ENCODE data around the gene CDK18.

The CDK18 gene

GRCh38 chr1:205565799-205566198 lies 61.3 kb downstream of the CDK18 start:
- Mint-ChIP-seq H3K27me3 (peaks cover 16% of the 10 kb centered on the region), H3K36me3 (peaks cover 2% of the 10 kb centered on the region), H3K4me1 (peaks cover 3% of the 10 kb centered on the region), H3K9me3 (peaks cover 10% of the 10 kb centered on the region), H3K27ac (no peak overlapping the region), H3K4me3 (no peak overlapping the region)
- DNase-seq (ENCODE audit: low spot score in 2 of 2) (no peak), ATAC-seq (ENCODE audit: low read depth) (no peak)

DNA sequence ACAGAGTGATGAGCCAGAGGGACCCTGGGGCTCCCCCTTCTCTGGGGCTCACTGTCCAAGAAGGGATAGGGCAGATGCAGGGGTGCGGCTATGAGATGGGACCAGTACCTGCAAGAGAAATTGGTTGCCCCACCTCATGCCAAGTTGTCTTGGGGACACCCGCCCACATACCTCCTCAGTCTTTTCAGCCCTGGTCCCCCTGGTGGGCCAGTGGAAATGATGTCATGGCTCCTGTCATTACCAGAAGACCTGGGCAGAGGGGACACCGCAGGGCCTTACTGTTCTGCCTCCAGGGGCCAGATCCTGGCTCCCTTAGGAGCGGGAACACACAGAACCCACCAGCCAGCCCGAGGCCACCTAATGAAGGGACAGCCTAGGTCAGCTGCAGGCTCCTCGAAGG lies 63.2 kb downstream of the CDK18 start:
- Mint-ChIP-seq H3K36me3 (no peaks in the 10 kb centered on the region), H3K27me3 (peaks cover 18% of the 10 kb centered on the region), H3K4me3 (no peak overlapping the region), H3K4me1 (peaks cover 3% of the 10 kb centered on the region), H3K27ac (no peak overlapping the region), H3K9me3 (no peaks in the 10 kb centered on the region)
- ATAC-seq (ENCODE audit: low read depth): no peak
- DNase-seq (ENCODE audit: low spot score in 2 of 2): no peak

DNA sequence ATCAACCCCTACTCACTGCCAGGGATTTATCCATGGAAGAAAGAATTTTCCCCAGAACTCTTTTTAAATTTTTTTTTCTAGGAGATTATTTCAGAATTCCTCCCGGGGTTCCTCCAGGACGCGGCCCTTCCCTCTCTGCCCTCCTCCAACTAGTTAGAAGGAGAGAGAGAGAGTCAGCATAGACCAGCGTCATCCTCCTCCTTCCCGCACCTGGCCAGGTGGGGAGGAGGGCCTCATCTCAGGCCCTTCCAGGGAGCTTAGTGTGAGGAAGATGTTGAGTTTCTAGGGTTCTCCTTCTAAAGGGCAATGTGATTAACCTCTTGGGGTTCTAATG lies 63.6 kb downstream of the CDK18 start:
- ATAC-seq (ENCODE audit: low read depth) (no peak), DNase-seq (ENCODE audit: low spot score in 2 of 2) (no peak)
- Mint-ChIP-seq H3K4me3 (peak overlapping the region; percentile 55), H3K9me3 (no peaks in the 10 kb centered on the region), H3K27me3 (peaks cover 18% of the 10 kb centered on the region), H3K27ac (no peak overlapping the region), H3K36me3 (no peaks in the 10 kb centered on the region), H3K4me1 (peaks cover 3% of the 10 kb centered on the region)

DNA sequence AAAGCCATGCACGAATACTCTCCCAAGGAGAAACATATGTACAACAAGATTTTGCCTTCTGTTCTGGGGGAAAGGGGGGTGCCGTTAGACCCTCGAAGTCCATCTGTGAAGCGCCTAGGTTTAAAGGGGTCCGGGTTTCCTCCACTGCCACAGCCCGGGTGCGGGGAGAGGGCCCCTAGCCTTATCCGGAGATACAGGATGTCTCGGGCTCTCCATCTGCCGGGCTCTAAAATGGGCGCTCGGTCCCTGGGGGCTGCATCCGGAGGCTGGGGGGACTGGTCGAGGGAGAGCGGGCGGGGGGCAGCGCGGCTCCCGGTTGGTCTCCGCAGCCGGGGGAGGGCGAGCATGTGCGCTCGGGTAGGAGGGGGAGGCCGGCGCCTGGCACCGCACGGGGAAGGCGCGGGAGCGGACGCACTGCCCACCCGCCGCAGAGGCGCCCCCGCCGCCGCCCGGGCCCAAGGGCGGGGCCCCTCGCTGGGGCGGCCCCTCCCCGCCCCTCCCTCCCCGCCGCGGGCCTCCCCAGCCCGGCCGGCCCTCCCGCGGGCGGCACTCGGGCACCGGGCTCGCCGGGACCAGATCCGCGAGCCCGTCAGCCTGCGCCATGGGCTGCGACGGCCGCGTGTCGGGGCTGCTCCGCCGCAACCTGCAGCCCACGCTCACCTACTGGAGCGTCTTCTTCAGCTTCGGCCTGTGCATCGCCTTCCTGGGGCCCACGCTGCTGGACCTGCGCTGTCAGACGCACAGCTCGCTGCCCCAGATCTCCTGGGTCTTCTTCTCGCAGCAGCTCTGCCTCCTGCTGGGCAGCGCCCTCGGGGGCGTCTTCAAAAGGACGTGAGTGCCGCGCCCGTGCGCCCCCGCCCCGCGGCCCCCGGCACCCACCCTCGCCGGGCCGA lies 64.2 kb downstream of the CDK18 start:
- ATAC-seq (ENCODE audit: low read depth) (peak; percentile 72), DNase-seq (ENCODE audit: low spot score in 2 of 2) (peak in 1 of 2 donors; percentile 32)
- Mint-ChIP-seq H3K36me3 (no peaks in the 10 kb centered on the region), H3K4me1 (peaks cover 3% of the 10 kb centered on the region), H3K27me3 (peaks cover 18% of the 10 kb centered on the region), H3K4me3 (peak overlapping the region; percentile 77), H3K9me3 (no peaks in the 10 kb centered on the region), H3K27ac (no peak overlapping the region)

DNA sequence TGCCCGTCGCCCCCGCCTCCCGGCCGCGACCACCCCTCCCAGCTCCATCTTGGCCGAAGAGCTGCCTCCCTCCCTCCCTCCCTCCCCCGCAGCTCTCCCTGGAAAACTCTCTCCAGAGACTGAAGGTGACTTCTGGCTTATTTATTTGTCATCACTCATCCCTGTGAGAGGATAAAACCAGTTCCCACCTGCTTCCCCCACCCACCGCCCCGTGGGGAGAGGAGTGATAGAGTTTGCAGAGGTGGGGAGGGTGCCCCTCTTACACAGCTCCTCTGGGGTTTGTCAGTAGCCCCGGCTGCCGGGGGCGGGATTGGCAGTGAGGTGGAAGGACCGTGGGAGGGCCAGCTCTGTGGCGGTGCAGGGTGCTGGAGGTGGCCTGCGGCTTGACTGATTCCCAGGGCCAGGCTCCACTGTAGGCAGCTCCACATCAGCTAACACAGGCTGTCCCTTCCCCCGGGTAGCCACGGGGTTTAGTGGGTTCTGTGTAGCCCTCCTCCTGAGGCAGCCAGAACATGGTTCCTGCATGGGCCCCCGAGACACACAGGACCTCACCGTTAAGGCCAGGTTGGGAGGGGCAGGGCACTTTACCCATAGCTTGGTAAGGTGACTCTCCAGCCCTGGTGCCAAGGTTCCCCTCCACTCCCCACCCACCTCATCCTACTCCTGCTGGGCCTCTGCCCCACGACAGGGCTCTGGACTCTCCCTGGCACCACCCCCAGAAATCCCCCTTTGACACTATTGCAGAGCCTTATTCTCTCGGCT lies 65.1 kb downstream of the CDK18 start:
- H3K27ac Mint-ChIP-seq: no peak overlapping the region
- H3K4me1 Mint-ChIP-seq: peaks cover 3% of the 10 kb centered on the region
- peaks cover 18% of the 10 kb centered on the region for H3K27me3 Mint-ChIP-seq
- ATAC-seq (ENCODE audit: low read depth) (no peak), DNase-seq (ENCODE audit: low spot score in 2 of 2) (no peak)
- no peaks in the 10 kb centered on the region for H3K36me3 Mint-ChIP-seq
- H3K9me3 Mint-ChIP-seq: no peaks in the 10 kb centered on the region
- peak overlapping the region; percentile 65 for H3K4me3 Mint-ChIP-seq

- DNase-seq (ENCODE audit: low spot score in 2 of 2): no peak
- Mint-ChIP-seq H3K27ac (no peak overlapping the region), H3K4me1 (peaks cover 3% of the 10 kb centered on the region), H3K9me3 (no peaks in the 10 kb centered on the region), H3K4me3 (peak overlapping the region; percentile 27), H3K27me3 (peaks cover 18% of the 10 kb centered on the region), H3K36me3 (no peaks in the 10 kb centered on the region)
- no peak for ATAC-seq (ENCODE audit: low read depth)
Observed at GRCh38 chr1:205570173-205570501, 65.7 kb downstream of the CDK18 start.

GRCh38 chr1:205570796-205571537 lies 66.5 kb downstream of the CDK18 start:
- no peak overlapping the region for H3K27ac Mint-ChIP-seq

GRCh38 chr1:205571747-205572146 lies 67.3 kb downstream of the CDK18 start:
- H3K27ac Mint-ChIP-seq: no peak overlapping the region
- no peak for ATAC-seq (ENCODE audit: low read depth)
- no peak overlapping the region for H3K4me3 Mint-ChIP-seq
- H3K4me1 Mint-ChIP-seq: peaks cover 3% of the 10 kb centered on the region
- no peaks in the 10 kb centered on the region for H3K36me3 Mint-ChIP-seq
- peaks cover 13% of the 10 kb centered on the region for H3K27me3 Mint-ChIP-seq
- no peak for DNase-seq (ENCODE audit: low spot score in 2 of 2)
- H3K9me3 Mint-ChIP-seq: no peaks in the 10 kb centered on the region

More at GRCh38 chr1:205570796-205571537, 66.5 kb downstream of the CDK18 start:
- peaks cover 3% of the 10 kb centered on the region for H3K4me1 Mint-ChIP-seq
- H3K36me3 Mint-ChIP-seq: no peaks in the 10 kb centered on the region
- no peak for DNase-seq (ENCODE audit: low spot score in 2 of 2)
- peaks cover 13% of the 10 kb centered on the region for H3K27me3 Mint-ChIP-seq
- no peaks in the 10 kb centered on the region for H3K9me3 Mint-ChIP-seq
- ATAC-seq (ENCODE audit: low read depth): no peak
- H3K4me3 Mint-ChIP-seq: no peak overlapping the region

DNA sequence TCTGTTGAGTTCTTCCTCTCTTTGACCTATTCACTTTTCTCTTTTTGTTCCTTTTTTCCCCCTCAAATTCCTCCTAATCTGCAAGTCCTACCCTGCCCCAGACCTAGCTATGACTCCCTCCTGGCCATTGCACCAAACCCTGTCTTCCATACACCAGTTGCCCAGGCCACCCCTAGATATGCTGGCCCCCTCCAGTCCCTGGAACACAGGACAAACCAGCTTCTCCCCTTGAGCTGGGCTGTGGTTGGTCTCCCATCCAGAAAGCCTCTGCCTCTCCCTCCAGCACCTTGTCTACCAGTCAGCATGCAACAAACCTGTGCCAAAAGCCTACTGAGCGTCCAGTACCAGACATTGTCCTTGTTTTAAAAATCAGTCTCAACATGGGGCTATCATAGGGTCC lies 68.0 kb downstream of the CDK18 start:
- Mint-ChIP-seq H3K27ac (no peak overlapping the region), H3K9me3 (no peaks in the 10 kb centered on the region), H3K4me1 (peaks cover 3% of the 10 kb centered on the region), H3K4me3 (no peak overlapping the region), H3K36me3 (no peaks in the 10 kb centered on the region), H3K27me3 (peaks cover 10% of the 10 kb centered on the region)
- DNase-seq (ENCODE audit: low spot score in 2 of 2): no peak
- no peak for ATAC-seq (ENCODE audit: low read depth)

DNA sequence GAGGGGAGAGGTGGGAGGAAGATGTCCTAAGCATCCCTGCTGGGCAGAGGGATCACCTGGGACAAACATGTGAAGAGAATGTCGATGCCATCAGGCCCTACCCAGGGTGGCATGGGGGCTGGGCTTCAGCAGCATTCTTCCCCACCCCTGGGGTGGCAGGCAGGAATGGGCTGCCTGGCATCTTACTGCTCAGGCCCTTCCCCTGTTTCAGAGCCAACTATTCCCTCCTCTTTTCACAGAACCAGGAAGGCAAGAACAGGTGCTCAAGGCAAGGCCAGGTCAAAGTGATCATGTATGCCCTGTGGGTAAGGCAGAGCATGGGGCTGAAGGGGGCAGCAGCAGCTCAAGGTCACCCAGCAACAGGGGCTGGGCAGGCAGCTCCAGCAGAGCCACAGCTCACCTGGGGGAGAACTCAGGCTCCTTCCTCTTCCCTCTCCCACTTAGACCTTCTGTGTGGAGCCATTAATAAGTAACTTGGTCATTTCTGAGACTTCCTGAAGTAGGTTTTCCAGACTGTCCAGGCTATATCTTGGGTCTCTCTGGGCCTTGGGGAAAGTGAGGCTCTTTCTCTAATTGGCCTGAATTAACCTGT lies 70.9 kb downstream of the CDK18 start:
- Mint-ChIP-seq H3K4me3 (no peak overlapping the region), H3K9me3 (no peaks in the 10 kb centered on the region), H3K27ac (no peak overlapping the region), H3K36me3 (no peaks in the 10 kb centered on the region), H3K4me1 (no peaks in the 10 kb centered on the region), H3K27me3 (peaks cover 9% of the 10 kb centered on the region)
- DNase-seq (ENCODE audit: low spot score in 2 of 2): no peak
- no peak for ATAC-seq (ENCODE audit: low read depth)

DNA sequence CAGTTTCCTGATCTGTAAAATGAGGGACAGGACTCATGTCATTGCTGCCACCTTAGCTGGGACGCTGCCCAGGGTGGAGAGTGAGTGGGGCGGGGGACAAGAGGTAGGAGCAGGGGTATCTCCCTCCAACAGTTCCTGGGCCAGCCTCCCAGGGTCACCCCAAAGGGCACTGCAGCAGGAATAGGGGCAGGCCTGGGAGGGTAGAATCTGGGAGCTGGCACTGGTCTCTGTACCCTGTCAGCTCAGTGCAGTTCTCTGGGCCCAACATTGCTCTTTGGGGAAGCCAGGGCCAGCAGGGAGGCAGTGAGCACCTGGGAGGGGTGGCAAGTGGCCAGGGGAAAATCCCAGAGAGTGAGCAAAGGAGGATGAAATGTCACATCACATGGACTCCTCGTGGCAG lies 71.5 kb downstream of the CDK18 start:
- H3K27me3 Mint-ChIP-seq: peaks cover 9% of the 10 kb centered on the region
- H3K9me3 Mint-ChIP-seq: no peaks in the 10 kb centered on the region
- H3K4me3 Mint-ChIP-seq: no peak overlapping the region
- no peaks in the 10 kb centered on the region for H3K4me1 Mint-ChIP-seq
- H3K36me3 Mint-ChIP-seq: no peaks in the 10 kb centered on the region
- H3K27ac Mint-ChIP-seq: no peak overlapping the region
- DNase-seq (ENCODE audit: low spot score in 2 of 2): no peak
- ATAC-seq (ENCODE audit: low read depth): peak; percentile 24

- no peak overlapping the region for H3K4me3 Mint-ChIP-seq
- H3K27me3 Mint-ChIP-seq: peaks cover 6% of the 10 kb centered on the region
- peaks cover 2% of the 10 kb centered on the region for H3K4me1 Mint-ChIP-seq
- DNase-seq (ENCODE audit: low spot score in 2 of 2) (no peak), ATAC-seq (ENCODE audit: low read depth) (no peak)
- H3K36me3 Mint-ChIP-seq: no peaks in the 10 kb centered on the region
- H3K9me3 Mint-ChIP-seq: no peaks in the 10 kb centered on the region
- H3K27ac Mint-ChIP-seq: no peak overlapping the region
Observed at GRCh38 chr1:205576805-205577761, 72.6 kb downstream of the CDK18 start.

All from memory B cell (primary cell).